H1 (cell line): ENCODE data around the gene CHD9.

Experiments used
- CHD2 ChIP-seq: IDR thresholded peaks from 2 replicates; pipeline ENCODE4 v1.6.1; 2012; ENCODE audit warnings: low read length, improper control_type of control experiment
- CTCF ChIP-seq, 3 experiments: IDR thresholded peaks; 1 replicate in 2 of 3; 2 replicates in 1 of 3; pipeline versions ENCODE4 v1.5.1 to v1.6.1; 2011; ENCODE audit warnings: low read length in 3 of 3, mild to moderate bottlenecking in 3 of 3, inconsistent platforms in 2 of 3, low read depth in 1 of 3, moderate library complexity in 1 of 3; ENCODE audit not compliant: insufficient read depth in 1 of 3; ENCODE audit errors: control extremely low read depth in 1 of 3
- EZH2 ChIP-seq: fragments of 200-600 bp; sonication (generic); IDR thresholded peaks from 2 replicates; pipeline ENCODE4 v1.7.1; 2012; ENCODE audit warnings: low read depth, mild to moderate bottlenecking, moderate library complexity, low read length, inconsistent platforms; ENCODE audit not compliant: severe bottlenecking
- FOSL1 ChIP-seq: IDR thresholded peaks from 2 replicates; pipeline ENCODE4 v1.6.1; 2011; ENCODE audit warnings: mild to moderate bottlenecking, low read depth, low read length, moderate library complexity; ENCODE audit not compliant: insufficient read depth
- GABPA ChIP-seq: IDR thresholded peaks from 2 replicates; pipeline ENCODE4 v1.6.1; 2011; ENCODE audit warnings: mild to moderate bottlenecking, low read length, moderate library complexity, borderline replicate concordance; ENCODE audit not compliant: insufficient read depth
- JUN ChIP-seq: IDR thresholded peaks from 2 replicates; pipeline ENCODE4 v1.6.1; 2011; ENCODE audit warnings: low read depth, mild to moderate bottlenecking, improper control_type of control experiment, low read length
- KDM1A ChIP-seq: fragments of 200-600, 300-600 bp; sonication (generic); IDR thresholded peaks from 2 replicates; pipeline ENCODE4 v1.7.1; 2016; ENCODE audit warnings: mild to moderate bottlenecking, low read length, borderline replicate concordance
- POLR2A ChIP-seq, 2 experiments: IDR thresholded peaks; 1 replicate in 1 of 2; 2 replicates in 1 of 2; pipeline ENCODE4 v1.6.1; 2011; ENCODE audit warnings: low read depth in 2 of 2, low read length in 2 of 2, mild to moderate bottlenecking in 2 of 2; ENCODE audit errors: control extremely low read depth in 1 of 2
- POLR2AphosphoS5 ChIP-seq: IDR thresholded peaks from 2 replicates; pipeline ENCODE4 v1.6.1; 2011; ENCODE audit warnings: low read depth, low read length
- RFX5 ChIP-seq: IDR thresholded peaks from 2 replicates; pipeline ENCODE4 v1.6.1; 2011; ENCODE audit warnings: low read depth, low read length, improper control_type of control experiment, borderline replicate concordance
- SAP30 ChIP-seq: fragments of 300-600 bp; sonication (generic); IDR thresholded peaks from 2 replicates; pipeline ENCODE4 v1.7.1; 2012; ENCODE audit warnings: low read length, moderate library complexity, mild to moderate bottlenecking, inconsistent platforms; ENCODE audit not compliant: insufficient read depth, insufficient replicate concordance
- SIN3A ChIP-seq, 2 experiments: IDR thresholded peaks in 1 of 2; conservative IDR thresholded peaks in 1 of 2; 2 replicates each; pipeline ENCODE4 v1.6.1; 2011 to 2012; ENCODE audit warnings: low read length in 2 of 2, improper control_type of control experiment in 1 of 2, low read depth in 1 of 2, mild to moderate bottlenecking in 1 of 2
- SRF ChIP-seq: IDR thresholded peaks from 2 replicates; pipeline ENCODE4 v1.6.1; 2011; ENCODE audit warnings: mild to moderate bottlenecking, low read depth, low read length, moderate library complexity
- ZNF274 ChIP-seq: IDR thresholded peaks from 2 replicates; pipeline ENCODE4 v1.7.0; 2012; ENCODE audit warnings: low read length, borderline replicate concordance; ENCODE audit errors: extremely low read depth

- TF ChIP-seq SRF (no peak), CHD2 (no peak), EZH2 (no peak), CTCF (IDR thresholded peaks at IDR 0.05; ENCODE audit: control extremely low read depth in 1 of 3, insufficient read depth in 1 of 3, low read depth in 1 of 3, low read length in 3 of 3) (no peak), SAP30 (no peak), ZNF274 (no peak), GABPA (no peak), JUN (no peak), POLR2AphosphoS5 (no peak), KDM1A (no peak), RFX5 (no peak), SIN3A (conservative IDR thresholded peaks at IDR 0.05 in 1 of 2, IDR thresholded peaks at IDR 0.05 in 1 of 2; ENCODE audit: low read depth in 1 of 2, low read length in 2 of 2) (no peak), POLR2A (IDR thresholded peaks at IDR 0.05; ENCODE audit: control extremely low read depth in 1 of 2, low read depth in 2 of 2, low read length in 2 of 2) (no peak), FOSL1 (no peak)
Measured at GRCh38 chr16:53083119-53083518, 28.3 kb downstream of the CHD9 start.
